GM18868 (cell line): ENCODE measurements around the gene LMNTD2.
"Not testable (repeated sequence)": the region's sequence is repeated elsewhere in the genome, so short reads cannot be mapped to it uniquely, and the experiment has no call there.

Experiments
- ATAC-seq: cut with Tn5 transposase; IDR thresholded peaks from one replicate; pipeline ENCODE4 v1.9.1; 2021; ENCODE audit warnings: mild to moderate bottlenecking, moderate library complexity; ENCODE audit not compliant: unreplicated experiment

The LMNTD2 gene

DNA sequence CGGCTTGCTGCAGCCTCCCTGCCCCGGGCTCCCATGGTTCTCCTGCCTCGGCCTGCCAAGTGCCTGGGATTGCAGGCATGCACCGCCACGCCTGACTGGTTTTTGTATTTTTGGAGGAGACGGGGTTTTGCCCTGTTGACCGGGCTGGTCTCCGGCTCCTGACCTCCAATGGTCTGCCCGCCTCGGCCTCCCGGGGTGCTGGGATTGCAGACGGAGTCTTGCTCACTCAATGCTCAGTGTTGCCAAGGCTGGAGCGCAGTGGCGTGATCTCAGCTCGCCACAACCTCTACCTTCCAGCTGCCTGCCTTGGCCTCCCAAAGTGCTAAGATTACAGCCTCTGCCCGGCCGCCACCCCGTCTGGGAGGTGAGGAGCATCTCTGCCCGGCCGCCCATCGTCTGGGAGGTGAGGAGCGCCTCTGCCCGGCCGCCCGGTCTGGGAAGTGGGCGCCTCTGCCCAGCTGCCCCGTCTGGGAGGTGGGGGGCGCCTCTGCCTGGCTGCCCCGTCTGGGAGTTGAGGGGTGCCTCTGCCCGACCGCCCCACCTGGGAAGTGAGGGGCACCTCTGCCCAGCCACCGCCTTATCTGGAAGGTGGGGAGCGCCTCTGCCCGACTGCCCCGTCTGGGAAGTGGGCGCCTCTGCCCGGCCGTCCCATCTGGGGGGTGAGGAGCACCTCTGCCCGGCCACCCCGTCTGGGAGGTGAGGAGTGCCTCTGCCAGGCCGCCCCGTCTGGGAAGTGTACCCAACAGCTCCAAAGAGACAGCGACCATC lies 43.4 kb downstream of the LMNTD2 start:
- ATAC-seq: not testable (repeated sequence)

DNA sequence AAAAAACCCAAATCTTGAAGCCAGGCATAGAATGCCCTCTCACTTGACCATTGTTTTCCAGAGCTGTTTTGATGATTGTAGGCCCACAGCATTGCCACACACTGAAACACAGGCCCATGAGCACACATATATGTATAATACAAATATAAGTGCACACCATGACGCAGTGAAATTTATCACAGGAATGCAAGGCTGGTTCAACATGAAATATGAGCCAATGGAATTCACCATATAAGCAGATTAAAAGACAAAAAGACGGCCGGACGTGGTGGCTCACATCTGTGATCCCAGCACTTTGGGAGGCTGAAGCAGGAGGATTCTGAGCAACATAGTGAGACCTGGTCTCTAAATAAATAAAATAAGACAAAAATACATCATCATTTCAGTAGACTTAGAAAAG lies 44.1 kb downstream of the LMNTD2 start:
- ATAC-seq: no peak

DNA sequence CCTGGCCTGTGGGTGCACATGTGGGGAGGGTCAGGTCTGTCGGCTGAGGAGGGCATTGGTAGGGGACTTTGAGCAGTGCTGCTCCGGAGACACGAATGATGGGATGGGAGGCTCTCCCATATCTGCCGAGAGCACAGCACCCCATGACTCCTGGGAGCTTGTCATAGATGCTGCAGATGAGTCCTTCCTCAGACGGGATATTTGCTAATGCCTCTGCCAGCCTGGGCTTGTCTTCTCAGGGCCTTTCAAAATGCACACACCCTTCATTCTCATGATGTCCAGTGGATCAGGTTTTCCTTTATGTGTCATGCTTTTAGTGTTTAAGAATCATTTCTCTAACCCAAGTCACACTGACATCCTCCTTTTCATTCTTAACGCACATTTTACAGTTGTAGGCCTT lies 45.4 kb downstream of the LMNTD2 start:
- ATAC-seq: no peak

DNA sequence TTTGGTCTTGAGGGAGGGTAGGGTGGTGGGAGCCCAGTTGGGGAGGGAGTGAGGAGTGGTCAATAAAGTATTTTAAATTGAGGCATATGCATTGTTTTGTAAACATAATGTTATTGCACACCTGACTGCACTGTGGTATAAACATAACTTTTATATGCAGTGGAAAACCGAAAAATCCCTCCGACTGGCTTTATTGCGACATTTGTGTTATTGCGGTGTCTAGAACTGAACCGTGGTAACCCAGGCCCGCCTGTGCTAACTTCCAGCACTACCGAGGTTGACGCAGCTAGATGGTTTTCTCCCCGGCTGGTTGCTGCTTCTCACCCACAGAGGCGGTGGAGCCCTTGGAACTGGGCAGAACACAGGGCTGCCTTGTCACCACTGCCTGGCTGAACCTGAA lies 45.9 kb downstream of the LMNTD2 start:
- no peak for ATAC-seq

DNA sequence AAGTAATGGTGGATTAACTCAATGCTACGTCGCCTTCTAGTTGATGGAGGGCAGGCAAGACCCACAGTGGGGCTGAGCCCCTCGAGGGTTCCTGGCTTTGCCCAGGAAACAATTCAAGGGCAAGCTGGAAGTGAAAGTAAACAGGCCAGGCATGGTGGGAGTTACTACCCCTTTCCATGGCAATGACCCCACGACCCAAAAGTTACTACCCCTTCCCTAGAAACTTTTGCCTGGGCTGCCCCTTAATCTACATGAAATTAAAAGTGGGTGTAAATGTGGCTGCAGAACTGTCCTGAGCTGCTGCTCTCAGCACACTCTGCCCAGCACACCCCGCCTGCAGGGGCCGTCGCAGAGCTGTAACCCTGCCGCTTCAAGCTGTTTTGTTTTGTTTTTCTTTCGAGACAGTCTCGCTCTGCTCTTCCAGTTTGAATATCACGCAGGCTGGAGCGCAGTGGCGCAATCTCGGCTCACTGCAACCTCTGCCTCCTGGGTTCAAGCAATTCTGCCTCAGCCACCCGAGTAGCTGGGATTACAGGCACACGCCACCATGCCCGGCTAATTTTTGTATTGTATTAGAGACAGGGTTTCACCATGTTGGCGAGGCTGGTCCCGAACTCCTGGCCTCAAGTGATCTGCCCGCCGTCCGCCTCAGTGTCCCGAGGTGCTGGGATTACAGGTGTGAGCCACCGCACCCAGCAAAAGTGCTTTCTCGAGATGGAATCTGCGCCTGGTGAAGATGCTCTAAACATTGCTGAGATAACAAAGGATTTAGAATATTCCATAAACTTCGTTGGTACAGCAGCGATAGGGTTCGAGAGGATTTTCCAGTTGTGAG lies 47.6 kb downstream of the LMNTD2 start:
- no peak for ATAC-seq

DNA sequence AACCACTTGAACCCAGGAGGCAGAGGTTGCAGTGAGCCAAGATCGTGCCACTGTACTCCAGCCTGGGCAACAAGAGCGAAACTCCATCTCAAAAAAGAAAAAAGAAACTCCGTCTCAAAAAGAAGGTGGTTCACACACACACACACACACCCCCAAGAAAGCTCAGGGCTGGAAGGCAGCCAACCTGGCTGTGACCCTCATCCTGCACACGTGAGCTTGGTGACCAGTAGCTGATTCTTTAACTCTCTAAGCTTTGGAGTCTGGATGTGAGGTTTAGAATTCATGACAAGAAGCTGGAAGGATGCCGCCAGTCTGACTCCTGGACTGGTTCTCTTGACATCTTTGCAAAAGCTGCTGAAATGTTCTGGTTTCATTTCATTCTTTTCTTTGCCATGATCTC lies 51.6 kb downstream of the LMNTD2 start:
- no peak for ATAC-seq

DNA sequence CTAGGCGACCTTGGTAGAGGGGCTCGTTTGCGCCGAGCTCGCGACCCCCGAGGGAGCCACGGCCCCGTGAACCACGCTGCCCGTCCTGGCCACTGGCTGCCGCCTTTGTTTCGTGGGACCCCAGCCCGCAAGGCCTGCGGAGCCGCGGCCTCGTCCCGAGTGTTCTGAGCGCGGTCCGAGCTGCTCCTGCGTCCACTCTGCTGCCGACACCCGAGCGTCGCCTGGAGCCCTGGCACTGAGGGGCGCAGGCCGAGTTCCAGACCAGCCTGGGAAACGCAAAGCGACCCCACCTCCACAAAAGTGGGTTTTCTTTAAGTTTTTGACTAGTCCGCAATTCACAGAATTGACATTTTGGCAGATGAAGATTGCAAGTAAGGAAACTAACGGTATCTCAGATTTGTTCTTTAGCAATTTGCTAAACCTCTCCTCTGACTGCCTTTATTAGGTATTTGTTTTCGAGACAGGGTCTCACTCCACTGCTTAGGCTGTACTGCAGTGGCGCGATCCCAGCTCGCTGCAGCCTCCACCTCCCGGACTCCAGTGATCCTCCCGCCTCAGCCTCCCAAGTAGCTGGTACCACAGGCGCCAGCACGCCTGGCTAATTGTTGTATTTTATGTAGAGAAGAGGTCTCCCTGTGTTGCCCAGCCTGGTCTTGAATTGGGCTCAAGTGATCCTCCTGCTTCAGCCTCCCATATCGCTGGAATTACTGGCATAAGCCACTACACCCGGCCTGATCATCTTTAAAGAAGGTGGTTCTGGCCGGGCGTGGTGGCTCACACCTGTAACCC lies 52.6 kb downstream of the LMNTD2 start:
- ATAC-seq: no peak

DNA sequence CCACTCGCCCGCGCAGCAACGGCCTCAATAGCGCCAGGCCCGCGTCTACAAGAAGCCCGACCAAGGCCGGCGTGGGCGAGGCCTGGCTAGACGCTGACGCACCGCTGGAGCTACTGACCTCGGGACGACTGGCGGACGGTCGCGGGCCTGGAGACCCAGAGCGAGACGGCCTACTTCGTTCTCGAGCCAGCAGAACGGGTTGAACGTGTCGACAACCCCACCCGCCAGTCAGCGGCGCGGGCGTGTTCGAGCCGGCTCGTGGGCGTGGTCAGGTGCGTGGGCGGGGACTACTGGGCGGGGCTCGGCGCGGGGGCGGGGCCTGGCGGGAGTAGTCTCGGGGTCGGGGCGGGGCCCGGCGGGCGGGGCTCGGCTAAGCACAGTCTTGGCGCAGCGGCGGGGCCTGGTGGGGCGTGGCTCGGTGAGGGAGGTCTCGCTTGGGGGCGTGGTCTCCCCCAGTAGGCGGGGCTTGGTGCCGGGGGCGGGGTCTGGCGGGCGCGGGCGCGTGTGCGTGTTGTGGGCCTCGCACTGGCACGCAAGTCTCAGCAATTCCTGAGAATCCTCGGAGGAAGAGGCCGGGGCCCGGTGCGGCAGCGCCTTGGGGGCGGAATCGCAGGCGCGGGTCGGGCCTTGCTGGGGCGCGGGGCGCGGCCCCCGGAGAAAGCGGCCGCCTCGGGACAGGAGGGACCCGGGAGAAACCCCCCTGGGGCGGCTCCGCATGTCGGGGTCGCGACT lies 53.4 kb downstream of the LMNTD2 start, which contains the start of gene RNH1:
Gene RNH1, minus strand, starts transcription at position 248 of the 732 bp plus-strand sequence. CDS start 5,080 bp downstream, outside the sequence.
- peak; percentile 43 for ATAC-seq

DNA sequence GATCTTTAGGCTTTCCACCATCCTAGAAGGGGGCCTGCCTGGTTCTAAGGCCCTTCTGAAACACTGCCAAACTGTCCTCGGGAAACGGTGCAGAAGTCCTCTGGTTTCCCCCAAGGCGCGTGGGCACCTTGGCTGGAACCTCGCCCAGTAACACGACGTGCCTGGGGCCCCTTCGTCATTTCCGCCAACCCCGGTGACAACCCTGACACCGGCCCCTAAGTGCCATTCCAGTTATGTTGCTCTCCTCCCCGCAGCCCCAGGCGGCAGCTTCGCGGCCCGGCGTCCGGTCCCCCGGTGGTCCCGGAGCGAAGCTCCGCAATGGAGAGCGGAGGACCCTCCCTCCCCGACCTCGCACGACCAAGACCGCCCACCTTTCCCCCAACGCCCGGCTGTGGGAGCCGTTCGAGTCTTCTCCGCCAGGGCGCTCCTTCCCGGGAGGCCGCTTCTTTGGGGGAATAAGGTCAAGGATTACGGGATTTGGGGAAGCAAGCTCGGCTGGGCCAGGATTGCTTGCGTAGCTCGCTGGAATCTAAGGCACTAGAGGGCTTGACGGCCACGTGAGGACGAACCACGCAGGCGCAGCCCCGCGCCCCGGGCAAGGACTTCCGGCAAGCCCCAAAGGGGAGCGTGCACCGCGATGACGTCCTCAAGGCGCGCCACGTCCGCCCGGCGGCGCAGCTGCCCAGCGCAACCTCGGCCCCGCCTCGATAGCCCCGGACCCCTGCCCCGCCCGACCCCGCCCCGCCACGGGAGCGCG lies 54.1 kb downstream of the LMNTD2 start:
- peak; percentile 68 for ATAC-seq

DNA sequence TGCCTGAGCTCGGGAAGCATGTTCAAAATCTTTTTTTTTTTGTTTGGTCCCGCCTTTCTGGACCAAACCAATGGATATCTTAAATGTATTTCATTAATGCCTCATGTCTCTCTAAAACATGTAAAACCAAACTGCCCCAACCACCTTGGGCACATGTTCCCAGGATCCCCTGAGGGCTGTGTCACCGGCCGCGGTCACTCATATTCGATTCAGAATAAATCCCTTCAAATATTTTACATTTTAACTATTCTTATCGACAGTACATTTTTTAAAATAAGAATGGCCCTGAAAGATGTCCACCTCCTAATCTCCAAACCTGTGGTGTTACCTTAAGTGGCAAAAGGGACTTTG lies 55.6 kb downstream of the LMNTD2 start:
- ATAC-seq: no peak
